H1 (cell line): ENCODE results near the gene WEE1. TPM values are rescaled to one million over a fixed set of nuclear protein-coding genes. Genes with fewer than 3 reads are reported as not detected.

ENCODE experiments used
- EZH2 ChIP-seq: fragments of 200-600 bp; sonication (generic); IDR thresholded peaks from 2 replicates; pipeline ENCODE4 v1.7.1; 2012; ENCODE audit warnings: low read depth, mild to moderate bottlenecking, moderate library complexity, low read length, inconsistent platforms; ENCODE audit not compliant: severe bottlenecking
- KDM1A ChIP-seq: fragments of 200-600, 300-600 bp; sonication (generic); IDR thresholded peaks from 2 replicates; pipeline ENCODE4 v1.7.1; 2016; ENCODE audit warnings: mild to moderate bottlenecking, low read length, borderline replicate concordance
- NRF1 ChIP-seq: IDR thresholded peaks from 2 replicates; pipeline ENCODE4 v1.6.1; 2011; ENCODE audit warnings: mild to moderate bottlenecking, low read depth, low read length, improper control_type of control experiment
- polyA plus RNA-seq, 7 experiments: library from polyadenylated mRNA; depleted of rRNA in 3 of 7; stranded (reverse) in 5 of 7; unstranded in 2 of 7; fragments of >200 nt in 5 of 7; fragments of 200-250 nt in 2 of 7; gene quantifications; 1 replicate in 5 of 7; 2 replicates in 1 of 7; 4 replicates in 1 of 7; pipeline versions ENCODE4 v1.2.1 to v1.2.3, GENCODE V29; 2011 to 2013; ENCODE audit warnings: missing spikeins in 2 of 7, mixed read lengths in 2 of 7
- total RNA-seq: library from RNA; stranded (reverse); fragmentation: NEBNext Ultra II Directional; extraction: Animal tissue kit (Norgen Biotek cat#: 25700); gene quantifications from 2 replicates; pipeline ENCODE4 v1.2.1, GENCODE V29; 2021
- TF ChIP-seq, protein P1 (sequence below): fragments of 300-600 bp; sonication (generic); IDR thresholded peaks from 2 replicates; pipeline ENCODE4 v1.7.1; 2012; ENCODE audit warnings: low read length, moderate library complexity, mild to moderate bottlenecking, inconsistent platforms; ENCODE audit not compliant: insufficient replicate concordance

WEE1 gene
- total and polyA plus RNA-seq, 2 of the 8 experiments (the other 6 are each of a cell fraction or from before 2014, with no cell fraction given), result 40.8 to 120 TPM

DNA sequence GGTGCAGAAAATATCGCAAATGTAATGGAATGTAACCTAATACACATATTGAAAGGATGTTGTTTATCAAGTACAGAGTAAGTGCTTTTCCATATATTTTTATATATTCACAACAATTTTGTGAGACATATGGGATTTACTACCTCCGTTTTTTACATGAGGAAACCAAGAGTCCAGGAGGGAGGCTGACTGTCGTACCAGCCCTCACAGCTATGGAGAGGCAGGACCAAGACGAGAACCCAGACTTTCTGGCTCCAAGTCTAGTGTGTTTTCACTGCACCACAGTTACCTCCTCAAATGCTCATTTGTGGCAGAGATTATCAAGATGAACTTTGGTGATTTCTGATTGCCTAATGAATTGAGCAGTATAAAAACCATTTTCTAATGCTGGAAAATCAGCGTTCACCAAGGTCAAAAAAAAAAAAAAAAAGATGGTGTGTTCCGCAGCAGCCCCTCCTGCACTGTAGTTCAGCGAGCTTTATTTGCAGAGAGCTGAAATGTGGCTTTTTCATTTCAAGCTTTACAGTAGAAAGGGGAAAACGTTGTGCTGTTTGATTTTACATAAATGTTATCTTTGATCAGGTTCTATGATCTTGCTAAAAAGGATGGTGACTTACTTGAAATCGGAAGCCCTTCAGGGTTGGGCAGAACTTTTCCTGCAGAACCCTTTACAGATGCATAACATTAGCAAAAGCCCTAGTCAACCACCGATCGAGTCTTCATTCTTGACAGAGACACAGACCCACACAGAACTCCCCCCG is 44.7 kb upstream of the WEE1 start (continued):
- TF ChIP-seq, protein P1, sequence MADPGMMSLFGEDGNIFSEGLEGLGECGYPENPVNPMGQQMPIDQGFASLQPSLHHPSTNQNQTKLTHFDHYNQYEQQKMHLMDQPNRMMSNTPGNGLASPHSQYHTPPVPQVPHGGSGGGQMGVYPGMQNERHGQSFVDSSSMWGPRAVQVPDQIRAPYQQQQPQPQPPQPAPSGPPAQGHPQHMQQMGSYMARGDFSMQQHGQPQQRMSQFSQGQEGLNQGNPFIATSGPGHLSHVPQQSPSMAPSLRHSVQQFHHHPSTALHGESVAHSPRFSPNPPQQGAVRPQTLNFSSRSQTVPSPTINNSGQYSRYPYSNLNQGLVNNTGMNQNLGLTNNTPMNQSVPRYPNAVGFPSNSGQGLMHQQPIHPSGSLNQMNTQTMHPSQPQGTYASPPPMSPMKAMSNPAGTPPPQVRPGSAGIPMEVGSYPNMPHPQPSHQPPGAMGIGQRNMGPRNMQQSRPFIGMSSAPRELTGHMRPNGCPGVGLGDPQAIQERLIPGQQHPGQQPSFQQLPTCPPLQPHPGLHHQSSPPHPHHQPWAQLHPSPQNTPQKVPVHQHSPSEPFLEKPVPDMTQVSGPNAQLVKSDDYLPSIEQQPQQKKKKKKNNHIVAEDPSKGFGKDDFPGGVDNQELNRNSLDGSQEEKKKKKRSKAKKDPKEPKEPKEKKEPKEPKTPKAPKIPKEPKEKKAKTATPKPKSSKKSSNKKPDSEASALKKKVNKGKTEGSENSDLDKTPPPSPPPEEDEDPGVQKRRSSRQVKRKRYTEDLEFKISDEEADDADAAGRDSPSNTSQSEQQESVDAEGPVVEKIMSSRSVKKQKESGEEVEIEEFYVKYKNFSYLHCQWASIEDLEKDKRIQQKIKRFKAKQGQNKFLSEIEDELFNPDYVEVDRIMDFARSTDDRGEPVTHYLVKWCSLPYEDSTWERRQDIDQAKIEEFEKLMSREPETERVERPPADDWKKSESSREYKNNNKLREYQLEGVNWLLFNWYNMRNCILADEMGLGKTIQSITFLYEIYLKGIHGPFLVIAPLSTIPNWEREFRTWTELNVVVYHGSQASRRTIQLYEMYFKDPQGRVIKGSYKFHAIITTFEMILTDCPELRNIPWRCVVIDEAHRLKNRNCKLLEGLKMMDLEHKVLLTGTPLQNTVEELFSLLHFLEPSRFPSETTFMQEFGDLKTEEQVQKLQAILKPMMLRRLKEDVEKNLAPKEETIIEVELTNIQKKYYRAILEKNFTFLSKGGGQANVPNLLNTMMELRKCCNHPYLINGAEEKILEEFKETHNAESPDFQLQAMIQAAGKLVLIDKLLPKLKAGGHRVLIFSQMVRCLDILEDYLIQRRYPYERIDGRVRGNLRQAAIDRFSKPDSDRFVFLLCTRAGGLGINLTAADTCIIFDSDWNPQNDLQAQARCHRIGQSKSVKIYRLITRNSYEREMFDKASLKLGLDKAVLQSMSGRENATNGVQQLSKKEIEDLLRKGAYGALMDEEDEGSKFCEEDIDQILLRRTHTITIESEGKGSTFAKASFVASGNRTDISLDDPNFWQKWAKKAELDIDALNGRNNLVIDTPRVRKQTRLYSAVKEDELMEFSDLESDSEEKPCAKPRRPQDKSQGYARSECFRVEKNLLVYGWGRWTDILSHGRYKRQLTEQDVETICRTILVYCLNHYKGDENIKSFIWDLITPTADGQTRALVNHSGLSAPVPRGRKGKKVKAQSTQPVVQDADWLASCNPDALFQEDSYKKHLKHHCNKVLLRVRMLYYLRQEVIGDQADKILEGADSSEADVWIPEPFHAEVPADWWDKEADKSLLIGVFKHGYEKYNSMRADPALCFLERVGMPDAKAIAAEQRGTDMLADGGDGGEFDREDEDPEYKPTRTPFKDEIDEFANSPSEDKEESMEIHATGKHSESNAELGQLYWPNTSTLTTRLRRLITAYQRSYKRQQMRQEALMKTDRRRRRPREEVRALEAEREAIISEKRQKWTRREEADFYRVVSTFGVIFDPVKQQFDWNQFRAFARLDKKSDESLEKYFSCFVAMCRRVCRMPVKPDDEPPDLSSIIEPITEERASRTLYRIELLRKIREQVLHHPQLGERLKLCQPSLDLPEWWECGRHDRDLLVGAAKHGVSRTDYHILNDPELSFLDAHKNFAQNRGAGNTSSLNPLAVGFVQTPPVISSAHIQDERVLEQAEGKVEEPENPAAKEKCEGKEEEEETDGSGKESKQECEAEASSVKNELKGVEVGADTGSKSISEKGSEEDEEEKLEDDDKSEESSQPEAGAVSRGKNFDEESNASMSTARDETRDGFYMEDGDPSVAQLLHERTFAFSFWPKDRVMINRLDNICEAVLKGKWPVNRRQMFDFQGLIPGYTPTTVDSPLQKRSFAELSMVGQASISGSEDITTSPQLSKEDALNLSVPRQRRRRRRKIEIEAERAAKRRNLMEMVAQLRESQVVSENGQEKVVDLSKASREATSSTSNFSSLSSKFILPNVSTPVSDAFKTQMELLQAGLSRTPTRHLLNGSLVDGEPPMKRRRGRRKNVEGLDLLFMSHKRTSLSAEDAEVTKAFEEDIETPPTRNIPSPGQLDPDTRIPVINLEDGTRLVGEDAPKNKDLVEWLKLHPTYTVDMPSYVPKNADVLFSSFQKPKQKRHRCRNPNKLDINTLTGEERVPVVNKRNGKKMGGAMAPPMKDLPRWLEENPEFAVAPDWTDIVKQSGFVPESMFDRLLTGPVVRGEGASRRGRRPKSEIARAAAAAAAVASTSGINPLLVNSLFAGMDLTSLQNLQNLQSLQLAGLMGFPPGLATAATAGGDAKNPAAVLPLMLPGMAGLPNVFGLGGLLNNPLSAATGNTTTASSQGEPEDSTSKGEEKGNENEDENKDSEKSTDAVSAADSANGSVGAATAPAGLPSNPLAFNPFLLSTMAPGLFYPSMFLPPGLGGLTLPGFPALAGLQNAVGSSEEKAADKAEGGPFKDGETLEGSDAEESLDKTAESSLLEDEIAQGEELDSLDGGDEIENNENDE, result no peak
- TF ChIP-seq EZH2 (no peak), KDM1A (no peak), NRF1 (no peak)
